ENCODE results near the gene AMPD3.

AMPD3 gene

GRCh38 chr11:10541561-10541930 is 86.5 kb downstream of the AMPD3 start:
- DNase-seq, result no peak

- no peak for DNase-seq
Measured at GRCh38 chr11:10542776-10543175, 87.7 kb downstream of the AMPD3 start.

- no peak for DNase-seq
Measured at GRCh38 chr11:10543782-10544181, 88.7 kb downstream of the AMPD3 start.

GRCh38 chr11:10544491-10545465 is 89.7 kb downstream of the AMPD3 start:
- no peak for DNase-seq

GRCh38 chr11:10550503-10551289 is 95.6 kb downstream of the AMPD3 start:
- no peak for DNase-seq

- DNase-seq, result no peak
Measured at GRCh38 chr11:10551290-10551592, 96.2 kb downstream of the AMPD3 start.

GRCh38 chr11:10551845-10552352 is 96.8 kb downstream of the AMPD3 start:
- DNase-seq, result no peak

GRCh38 chr11:10556590-10556989 is 101.5 kb downstream of the AMPD3 start:
- no peak for DNase-seq
